GM21367 (cell line): ENCODE results near the gene TXNIP.

ENCODE experiments used
- ATAC-seq: cut with Tn5 transposase; IDR thresholded peaks from one replicate; pipeline ENCODE4 v1.9.1; 2021; ENCODE audit not compliant: unreplicated experiment

Gene TXNIP

DNA sequence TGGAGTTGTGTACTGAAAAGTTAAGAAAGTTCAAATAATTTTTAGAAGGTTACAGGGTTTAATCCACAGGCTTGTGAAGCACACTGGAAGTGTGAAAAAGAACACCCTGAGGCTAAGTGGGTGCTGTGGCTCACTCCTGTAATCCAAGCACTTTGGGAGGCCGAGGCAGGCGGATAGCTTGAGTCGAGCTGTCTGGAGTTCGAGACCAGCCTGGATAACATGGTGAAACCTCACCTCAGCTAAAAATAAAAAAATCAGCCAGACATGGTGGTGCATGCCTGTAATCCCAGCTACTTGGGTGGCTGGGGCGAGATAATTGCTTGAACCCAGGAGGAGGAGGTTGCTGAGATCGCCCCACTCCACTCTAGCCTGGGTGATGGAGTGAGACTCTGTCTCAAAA lies 9.8 kb downstream of the TXNIP start:
- ATAC-seq = no peak

GRCh38 chr1:145985502-145986439 lies 10.6 kb downstream of the TXNIP start:
- no peak for ATAC-seq

GRCh38 chr1:145985129-145985501 lies 11.3 kb downstream of the TXNIP start:
- ATAC-seq = no peak

DNA sequence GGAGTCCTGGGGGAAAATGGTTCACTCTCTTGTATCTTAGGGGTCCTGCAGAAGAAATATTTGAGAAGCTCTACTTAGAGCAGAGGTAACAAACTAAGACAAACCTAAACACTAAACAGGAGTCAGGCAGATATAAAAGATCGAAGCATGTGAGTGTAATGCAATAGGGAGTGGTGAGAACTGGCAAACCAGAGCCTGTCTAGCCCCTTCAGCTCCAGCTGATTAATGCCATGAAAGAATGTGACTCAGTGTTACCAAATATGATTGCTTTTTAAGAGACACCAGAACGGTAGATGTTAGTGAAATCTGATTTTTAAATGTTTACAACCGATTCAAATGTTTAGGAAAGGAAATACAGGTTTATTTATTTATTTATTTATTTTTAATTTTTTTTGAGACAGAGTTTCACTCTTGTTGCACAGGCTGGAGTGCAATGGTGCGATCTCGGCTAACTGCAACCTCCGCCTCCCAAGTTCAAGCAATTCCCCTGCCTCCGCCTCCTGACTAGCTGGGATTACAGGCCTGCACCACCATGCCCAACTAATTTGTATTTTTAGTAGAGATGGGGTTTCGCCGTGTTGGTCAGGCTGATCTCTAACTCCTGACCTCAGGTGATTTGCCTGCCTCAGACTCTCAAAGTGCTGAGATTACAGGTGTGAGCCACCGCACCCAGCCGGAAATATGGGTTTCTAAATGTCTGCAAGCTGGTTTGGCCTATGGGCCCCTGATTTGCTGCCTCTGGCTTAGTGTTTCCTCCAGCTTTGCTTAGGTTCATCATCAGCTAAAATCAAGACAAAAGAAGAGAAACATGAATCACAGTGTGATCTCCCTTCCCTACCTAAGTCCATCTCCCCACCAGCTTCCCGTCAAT lies 12.2 kb downstream of the TXNIP start:
- ATAC-seq = no peak

GRCh38 chr1:145983206-145983675 lies 13.1 kb downstream of the TXNIP start:
- no peak for ATAC-seq

- no peak for ATAC-seq
Measured at GRCh38 chr1:145982010-145982723, 14.2 kb downstream of the TXNIP start.

DNA sequence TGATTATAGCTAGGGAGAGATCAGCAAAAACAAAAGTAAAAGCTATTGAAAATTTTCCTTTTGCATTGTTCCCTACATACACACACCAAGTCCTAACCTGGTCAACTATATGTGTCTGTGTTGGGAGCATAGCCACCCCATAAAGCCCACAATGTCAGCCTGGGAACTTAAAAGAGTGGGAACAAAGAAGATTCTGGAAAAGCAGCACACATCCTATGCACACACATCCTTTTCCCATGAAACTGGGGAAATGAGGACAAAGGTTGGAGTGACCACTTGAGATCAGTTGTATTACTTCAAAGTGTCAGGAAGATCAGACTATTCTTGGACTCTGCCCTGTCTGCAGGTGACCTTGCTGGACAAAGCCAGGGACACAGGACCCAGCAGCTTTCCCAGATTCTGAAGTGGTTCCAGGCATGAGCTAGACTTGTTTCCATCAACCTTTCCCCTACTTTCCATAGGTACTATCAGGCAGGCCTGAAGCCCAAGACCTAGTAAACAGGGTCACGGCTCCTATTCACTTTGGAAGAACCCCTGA lies 15.9 kb downstream of the TXNIP start:
- ATAC-seq = no peak

DNA sequence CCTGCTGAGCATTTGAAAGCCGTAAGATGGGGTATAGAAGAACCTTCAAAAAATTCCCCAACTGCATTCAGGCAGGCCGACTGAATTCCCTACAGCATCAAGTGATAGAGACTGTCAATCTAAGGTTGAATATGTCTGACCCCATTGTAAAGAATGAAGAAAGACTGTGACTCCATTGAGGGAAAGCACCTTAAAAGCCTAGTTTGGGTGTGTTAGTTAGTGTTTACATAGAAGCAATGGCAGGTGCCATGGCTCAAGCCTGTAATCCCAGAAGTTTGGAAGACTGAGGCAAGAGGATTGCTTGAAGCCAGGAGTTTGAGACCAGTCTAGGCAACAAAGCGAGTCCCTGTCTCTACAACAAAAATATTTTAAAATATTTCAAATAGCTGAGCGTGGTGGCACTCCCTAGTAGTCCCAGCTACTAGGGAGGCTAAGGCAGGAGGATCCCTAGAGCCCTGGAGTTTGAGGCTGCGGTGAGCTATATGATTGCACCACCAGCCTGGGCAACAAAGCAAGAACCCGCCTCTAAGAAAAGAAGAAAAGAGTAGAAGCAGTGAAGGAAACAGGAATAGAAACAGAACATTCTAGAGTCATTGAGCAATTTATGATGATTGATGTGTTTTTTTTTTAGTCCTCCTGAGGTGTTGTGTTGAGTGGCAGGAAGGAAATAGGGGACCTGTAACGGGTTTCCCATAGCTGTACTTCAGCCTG lies 16.5 kb downstream of the TXNIP start:
- ATAC-seq = no peak

DNA sequence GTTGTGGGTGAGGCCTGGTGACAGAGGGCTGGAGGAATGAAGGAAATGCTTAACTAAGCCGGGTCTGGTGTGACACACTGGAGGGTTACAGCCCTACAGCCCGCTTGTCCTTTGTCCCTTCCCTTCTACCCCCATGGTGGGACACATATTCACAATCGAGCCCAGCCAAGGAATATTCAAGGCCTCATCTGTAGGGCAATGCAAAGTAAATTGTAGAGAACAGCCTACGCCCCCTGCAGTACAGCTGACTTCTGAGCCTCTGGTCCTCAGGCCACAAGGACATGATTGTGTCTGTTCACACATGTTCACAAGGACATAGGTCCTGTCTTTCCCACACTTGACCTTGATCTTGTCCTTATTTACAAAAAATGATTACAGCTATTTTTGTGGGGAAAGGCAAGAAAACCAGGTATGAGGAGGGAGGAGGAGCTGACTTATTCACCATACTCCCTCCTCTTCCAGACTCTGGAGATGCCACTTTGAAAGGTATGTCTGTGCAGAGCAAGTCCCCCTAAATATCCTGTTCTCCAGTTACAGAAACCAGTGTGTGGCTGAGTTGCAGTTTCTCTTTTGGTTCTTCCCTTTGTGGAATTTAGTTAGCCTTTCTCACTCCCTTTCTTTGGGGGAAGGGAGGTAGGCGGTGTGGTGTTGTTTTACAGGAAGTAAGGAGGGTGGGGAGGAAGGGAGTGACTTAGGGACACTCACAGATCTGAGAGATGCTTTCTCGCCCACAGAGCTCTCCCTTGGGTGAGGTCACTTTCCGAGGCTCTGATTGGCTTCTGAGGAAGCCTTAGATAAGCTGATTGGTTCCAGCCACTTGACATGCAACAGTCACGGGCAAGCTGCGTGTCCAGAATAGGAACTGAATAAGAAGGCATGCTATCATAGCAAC lies 17.3 kb downstream of the TXNIP start:
- peak; percentile 83 for ATAC-seq

GRCh38 chr1:145978471-145978853 lies 17.9 kb downstream of the TXNIP start:
- no peak for ATAC-seq

DNA sequence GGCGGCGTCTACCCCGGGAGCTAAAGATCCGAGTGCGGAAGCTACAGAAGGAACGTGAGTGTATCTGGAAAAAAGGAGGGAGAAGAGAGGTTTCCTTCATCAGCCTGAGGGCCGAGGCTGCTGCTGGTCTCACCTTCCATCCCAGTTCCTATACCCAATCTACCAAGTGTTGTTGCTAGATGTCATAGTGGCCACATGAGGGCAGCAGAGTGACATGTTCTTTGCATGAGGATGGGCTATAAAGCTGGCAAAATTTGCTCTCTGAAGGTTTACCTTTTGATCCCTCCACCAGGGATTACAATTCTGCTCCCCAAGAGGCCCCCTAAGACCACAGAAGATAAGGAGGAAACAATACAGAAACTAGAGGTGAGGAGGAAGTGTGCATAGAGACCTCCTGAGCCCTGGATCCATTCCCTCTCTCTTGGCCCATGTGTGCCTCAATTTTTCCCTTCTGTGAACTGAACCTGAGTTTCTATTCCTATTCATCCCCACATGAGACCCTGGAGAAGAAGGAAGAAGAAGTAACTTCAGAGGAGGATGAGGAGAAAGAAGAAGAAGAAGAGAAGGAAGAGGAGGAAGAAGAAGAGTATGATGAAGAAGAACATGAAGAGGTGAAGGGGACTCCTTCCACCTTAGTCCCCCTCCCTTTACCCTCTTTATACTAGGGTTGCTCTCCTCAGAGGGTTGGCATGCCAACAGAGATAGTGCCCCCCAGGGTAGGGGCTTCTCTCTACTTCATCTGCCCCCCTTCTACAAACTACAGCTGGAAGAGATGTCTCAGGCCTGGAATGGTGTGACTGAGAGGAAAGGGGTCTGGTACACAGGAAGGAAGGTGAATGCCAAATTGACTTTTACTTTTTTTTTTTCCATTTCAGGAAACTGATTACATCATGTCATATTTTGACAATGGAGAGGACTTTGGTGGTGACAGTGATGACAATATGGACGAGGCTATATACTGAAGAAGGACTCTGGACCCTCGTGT lies 18.6 kb downstream of the TXNIP start:
- no peak for ATAC-seq

DNA sequence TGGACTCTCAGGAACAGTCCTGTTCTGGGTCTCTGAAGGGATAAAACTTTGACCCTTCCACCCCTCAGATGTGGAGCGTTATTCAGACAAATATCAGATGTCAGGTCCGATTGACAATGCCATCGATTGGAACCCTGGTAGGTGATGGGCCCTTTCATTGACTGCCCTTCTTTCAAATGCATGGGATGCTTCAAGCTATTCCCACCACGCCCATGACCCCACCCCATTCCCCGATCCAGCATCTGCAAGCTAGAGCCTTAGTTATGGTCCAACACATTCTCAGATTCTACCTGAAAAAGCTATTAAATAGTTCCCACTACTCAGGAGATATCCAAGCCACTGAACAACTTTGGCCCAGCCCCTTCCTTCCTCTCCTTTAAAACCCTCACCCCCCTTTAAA lies 19.4 kb downstream of the TXNIP start:
- ATAC-seq = no peak

- no peak for ATAC-seq
Measured at GRCh38 chr1:145975216-145975615, 21.2 kb downstream of the TXNIP start.

DNA sequence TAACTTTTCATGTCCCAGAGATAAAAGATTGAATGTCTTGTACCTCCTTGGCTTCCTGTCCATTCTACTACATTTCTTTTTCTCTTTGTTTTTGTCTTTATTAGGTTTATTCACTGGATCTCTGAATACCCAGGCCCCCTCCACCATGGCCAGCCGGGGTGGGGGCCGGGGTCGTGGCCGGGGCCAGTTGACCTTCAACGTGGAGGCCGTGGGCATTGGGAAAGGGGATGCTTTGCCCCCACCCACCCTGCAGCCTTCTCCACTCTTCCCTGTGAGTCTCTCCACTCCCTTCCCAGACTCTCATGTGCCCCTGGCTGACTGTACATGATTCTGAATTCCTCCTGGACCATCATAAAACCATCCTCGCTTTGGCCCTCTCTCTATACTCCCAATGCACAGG lies 21.7 kb downstream of the TXNIP start:
- ATAC-seq = no peak

GRCh38 chr1:145972580-145972979 lies 23.8 kb downstream of the TXNIP start:
- no peak for ATAC-seq

- ATAC-seq = no peak
Measured at GRCh38 chr1:145967288-145967687, 29.1 kb downstream of the TXNIP start.

GRCh38 chr1:145965119-145965744 lies 31.1 kb downstream of the TXNIP start:
- no peak for ATAC-seq
